SK-N-SH (cell line): ENCODE results near the gene DPH7. TPM values are rescaled to one million over a fixed set of nuclear protein-coding genes. Genes with fewer than 3 reads are reported as not detected.
"Not testable (repeated sequence)": the region's sequence is repeated elsewhere in the genome, so short reads cannot be mapped to it uniquely, and the experiment has no call there.

Experiments
- CTCF ChIA-PET: fragments of 300-600, 350-600 bp; formaldehyde crosslinking; extraction: SDS; loops from one replicate; lab custom pipeline; 2021; lab: Yijun Ruan, JAX
- POLR2A ChIA-PET: fragments of 350-600 bp; sonication (Branson Sonifier 250); formaldehyde crosslinking; extraction: SDS; loops from one replicate; lab custom pipeline; 2020; ENCODE audit warnings: antibody characterized with exemption, inconsistent platforms; lab: Yijun Ruan, JAX
- DNase-seq: peaks from one replicate; pipeline ENCODE4 v3.0.0; 2012
- H2AFZ ChIP-seq: fragments of 200-600 bp; sonication (generic); 2 replicates; pipeline ENCODE4 v1.8.1; 2016; ENCODE audit warnings: antibody characterized with exemption, mild to moderate bottlenecking, low read depth
- H3F3A ChIP-seq: fragments of 200-600 bp; sonication (generic); replicated peaks from 2 replicates; pipeline ENCODE3; 2016; ENCODE audit warnings: antibody characterized with exemption, mild to moderate bottlenecking; ENCODE audit not compliant: insufficient read depth
- H3K27ac ChIP-seq, 2 experiments: fragments of 200-500 bp in 1 of 2; fragments of 200-600 bp in 1 of 2; sonication (Bioruptor generic) in 1 of 2; sonication (generic), shearing (Covaris generic) in 1 of 2; 2 replicates each; pipeline versions ENCODE4 v1.5.1 to v1.6.1; 2014 to 2016; ENCODE audit warnings: low read depth in 2 of 2, inconsistent platforms in 1 of 2, low read length in 1 of 2, mild to moderate bottlenecking in 1 of 2, mixed read lengths in 1 of 2
- H3K27me3 ChIP-seq: fragments of 200-600 bp; sonication (generic), shearing (Covaris generic); 2 replicates; pipeline ENCODE4 v1.6.1; 2016; ENCODE audit warnings: mixed run types; ENCODE audit not compliant: insufficient read depth
- H3K36me3 ChIP-seq, 2 experiments: fragments of 200-500 bp in 1 of 2; fragments of 200-600 bp in 1 of 2; sonication (Bioruptor generic) in 1 of 2; sonication (generic) in 1 of 2; replicated peaks in 1 of 2; 2 replicates each; pipeline versions ENCODE3 to v1.5.1; 2014 to 2016; ENCODE audit warnings: low read length in 1 of 2, mild to moderate bottlenecking in 1 of 2; ENCODE audit not compliant: insufficient read depth in 2 of 2, control insufficient read depth in 1 of 2
- H3K4me1 ChIP-seq, 2 experiments: fragments of 200-500 bp in 1 of 2; fragments of 200-600 bp in 1 of 2; sonication (Bioruptor generic) in 1 of 2; sonication (generic), shearing (Covaris generic) in 1 of 2; 2 replicates each; pipeline versions ENCODE4 v1.5.1 to v1.6.1; 2014 to 2016; ENCODE audit warnings: low read depth in 1 of 2, low read length in 1 of 2, mixed run types in 1 of 2; ENCODE audit not compliant: insufficient read depth in 2 of 2, control insufficient read depth in 1 of 2
- H3K4me2 ChIP-seq: fragments of 200-600 bp; sonication (generic), shearing (Covaris generic); 2 replicates; pipeline ENCODE4 v1.6.1; 2017; ENCODE audit warnings: mixed run types
- H3K4me3 ChIP-seq, 2 experiments: fragments of 200-500 bp in 1 of 2; fragments of 200-600 bp in 1 of 2; sonication (Bioruptor generic) in 1 of 2; sonication (generic), shearing (Covaris generic) in 1 of 2; 2 replicates each; pipeline versions ENCODE4 v1.5.1 to v1.8.1; 2014 to 2016; ENCODE audit warnings: low read depth in 2 of 2, inconsistent platforms in 1 of 2, low read length in 1 of 2, mild to moderate bottlenecking in 1 of 2, mixed read lengths in 1 of 2, moderate library complexity in 1 of 2
- H3K79me2 ChIP-seq: fragments of 200-600 bp; sonication (generic); 2 replicates; pipeline ENCODE4 v1.8.1; 2017; ENCODE audit warnings: mild to moderate bottlenecking; ENCODE audit not compliant: insufficient read depth
- H3K9ac ChIP-seq: fragments of 200-600 bp; sonication (generic); 2 replicates; pipeline ENCODE4 v1.6.1; 2017; ENCODE audit warnings: mixed run types
- H3K9me2 ChIP-seq: fragments of 200-600 bp; sonication (generic); 2 replicates; pipeline ENCODE4 v1.6.1; 2017; ENCODE audit warnings: mixed run types
- H3K9me3 ChIP-seq: fragments of 200-600 bp; sonication (generic); 2 replicates; pipeline ENCODE4 v1.6.1; 2017; ENCODE audit warnings: mixed run types, mild to moderate bottlenecking, moderate library complexity
- H4K20me1 ChIP-seq: fragments of 200-600 bp; sonication (generic); 2 replicates; pipeline ENCODE4 v1.6.1; 2017; ENCODE audit warnings: mild to moderate bottlenecking, mixed run types; ENCODE audit not compliant: insufficient read depth
- CTCF ChIP-seq: fragments of 200-600 bp; sonication (generic); IDR thresholded peaks from 2 replicates; pipeline ENCODE4 v1.6.1; 2017; ENCODE audit warnings: antibody characterized with exemption, mild to moderate bottlenecking, moderate library complexity
- ELF1 ChIP-seq: IDR thresholded peaks from 2 replicates; pipeline ENCODE4 v1.4.0; 2012
- EP300 ChIP-seq, 2 experiments: IDR thresholded peaks; 2 replicates each; pipeline versions ENCODE4 v1.4.0 to v1.6.1; 2012; ENCODE audit warnings: borderline replicate concordance in 1 of 2, low read depth in 1 of 2, low read length in 1 of 2
- FOXM1 ChIP-seq: IDR thresholded peaks from 2 replicates; pipeline ENCODE4 v1.4.0; 2012; ENCODE audit warnings: low read depth, mild to moderate bottlenecking
- MEF2A ChIP-seq: IDR thresholded peaks from 2 replicates; pipeline ENCODE4 v1.4.0; 2012; ENCODE audit warnings: low read depth, borderline replicate concordance
- MXI1 ChIP-seq: IDR thresholded peaks from 2 replicates; pipeline ENCODE4 v1.6.1; 2012; ENCODE audit warnings: mild to moderate bottlenecking, low read depth, low read length, improper control_type of control experiment
- POLR2AphosphoS5 ChIP-seq: IDR thresholded peaks from 2 replicates; pipeline ENCODE4 v1.6.1; 2012; ENCODE audit warnings: low read depth, low read length
- RAD21 ChIP-seq: IDR thresholded peaks from 2 replicates; pipeline ENCODE4 v1.6.1; 2012; ENCODE audit warnings: mild to moderate bottlenecking, low read length
- TCF12 ChIP-seq: IDR thresholded peaks from 2 replicates; pipeline ENCODE4 v1.4.0; 2012
- TEAD4 ChIP-seq: IDR thresholded peaks from 2 replicates; pipeline ENCODE4 v1.4.0; 2012; ENCODE audit warnings: mild to moderate bottlenecking, borderline replicate concordance; ENCODE audit not compliant: insufficient read depth
- USF1 ChIP-seq: IDR thresholded peaks from 2 replicates; pipeline ENCODE4 v1.4.0; 2012; ENCODE audit warnings: low read depth, borderline replicate concordance
- YY1 ChIP-seq: IDR thresholded peaks from 2 replicates; pipeline ENCODE4 v1.4.0; 2012; ENCODE audit warnings: low read depth, mild to moderate bottlenecking
- whole genome bisulfite sequencing: methylation state at CpG from one replicate; pipeline ENCODE4 v1.1.6; 2017; ENCODE audit warnings: low lambda C conversion rate; 5-methylcytosine and 5-hydroxymethylcytosine counted together
- polyA plus RNA-seq, 3 experiments: library from polyadenylated mRNA; depleted of rRNA; stranded (reverse); fragments of >200 nt; gene quantifications; 2 replicates each; pipeline ENCODE4 v1.2.3, GENCODE V29; 2012

Gene DPH7
- polyA plus RNA-seq, 1 of the 3 experiments (the other 2 are of a cell fraction), result 59.9 TPM

GRCh38 chr9:137555179-137555578, 23.5 kb downstream of the DPH7 start:
- no peaks in the 10 kb centered on the region for H3K9me3 ChIP-seq
- peaks cover 27 to 35% of the 10 kb centered on the region in 2 experiments for H3K36me3 ChIP-seq
- no peak overlapping the region for H3K9ac ChIP-seq
- H3K4me3 ChIP-seq, result no peak overlapping the region
- H2AFZ ChIP-seq, result no peak overlapping the region
- H4K20me1 ChIP-seq, result no peaks in the 10 kb centered on the region
- H3K9me2 ChIP-seq, result no peaks in the 10 kb centered on the region
- peaks cover 21% of the 10 kb centered on the region for H3K79me2 ChIP-seq
- POLR2A ChIA-PET, result no interaction called here
- peaks cover 12% of the 10 kb centered on the region for H3F3A ChIP-seq
- H3K27ac ChIP-seq, result no peak overlapping the region
- WGBS, result 97% methylated on average over 10 of the region's 10 CpGs
- H3K27me3 ChIP-seq, result no peaks in the 10 kb centered on the region
- DNase-seq, result no peak
- no peak for TF ChIP-seq EP300 (IDR thresholded peaks at IDR 0.05; ENCODE audit: borderline replicate concordance in 1 of 2, low read depth in 1 of 2, low read length in 1 of 2)
- TF ChIP-seq CTCF, result no peak
- no peak for TF ChIP-seq YY1
- TF ChIP-seq MXI1, result no peak
- TF ChIP-seq MEF2A, result no peak
- no peak for TF ChIP-seq FOXM1
- no peak for TF ChIP-seq TEAD4
- peaks cover 5 to 7% of the 10 kb centered on the region in 2 experiments; a peak in 1 of 4 replicates for H3K4me1 ChIP-seq
- CTCF ChIA-PET, result interaction anchor here (0.6 kb wide), 1 partner anchor 1921 kb away, joined by 3 read pairs; no protein-coding TSS in a partner anchor
- H3K4me2 ChIP-seq, result no peak overlapping the region

- TF ChIP-seq USF1 (no peak), RAD21 (no peak), POLR2AphosphoS5 (no peak), TCF12 (no peak), ELF1 (no peak)
- WGBS, result 100% methylated on average over 1 of the region's 1 CpG
- Histone ChIP-seq H2AFZ (no peak overlapping the region), H3K79me2 (peaks cover 21% of the 10 kb centered on the region), H3K4me3 (no peak overlapping the region), H3K9me3 (no peaks in the 10 kb centered on the region), H3K27me3 (no peaks in the 10 kb centered on the region), H3F3A (peaks cover 12% of the 10 kb centered on the region), H3K36me3 (peaks cover 24 to 27% of the 10 kb centered on the region in 2 experiments), H4K20me1 (no peaks in the 10 kb centered on the region), H3K4me1 (peaks cover 5 to 12% of the 10 kb centered on the region in 2 experiments; a peak in 1 of 4 replicates), H3K4me2 (no peak overlapping the region), H3K9me2 (no peaks in the 10 kb centered on the region), H3K27ac (no peak overlapping the region), H3K9ac (no peak overlapping the region)
- POLR2A ChIA-PET, result no interaction called here
- CTCF ChIA-PET, result interaction anchor here (0.6 kb wide), 1 partner anchor 1921 kb away, joined by 3 read pairs; no protein-coding TSS in a partner anchor
- DNase-seq, result no peak
Observed at GRCh38 chr9:137554349-137554748, 24.4 kb downstream of the DPH7 start.

- H3K27ac ChIP-seq, H3K9me2 ChIP-seq, H3K9ac ChIP-seq, H4K20me1 ChIP-seq, H2AFZ ChIP-seq, POLR2A ChIA-PET, H3K9me3 ChIP-seq, DNase-seq, H3K4me3 ChIP-seq, H3K4me2 ChIP-seq, H3K27me3 ChIP-seq: not testable (repeated sequence)
- Histone ChIP-seq H3K79me2 (peaks cover 21% of the 10 kb centered on the region), H3K36me3 (peaks cover 24 to 27% of the 10 kb centered on the region in 2 experiments), H3F3A (peaks cover 12% of the 10 kb centered on the region), H3K4me1 (peaks cover 5 to 12% of the 10 kb centered on the region in 2 experiments; a peak in 1 of 4 replicates)
- CTCF ChIA-PET, result interaction anchor here (2.4 kb wide), 1 partner anchor 25 kb away, joined by 10 read pairs; the partner anchor contains the start of gene DPH7
- WGBS, result 94% methylated on average over 10 of the region's 10 CpGs
Observed at GRCh38 chr9:137553654-137554053, 25.1 kb downstream of the DPH7 start.
